ENCODE results near the gene SMPDL3B.

DNA sequence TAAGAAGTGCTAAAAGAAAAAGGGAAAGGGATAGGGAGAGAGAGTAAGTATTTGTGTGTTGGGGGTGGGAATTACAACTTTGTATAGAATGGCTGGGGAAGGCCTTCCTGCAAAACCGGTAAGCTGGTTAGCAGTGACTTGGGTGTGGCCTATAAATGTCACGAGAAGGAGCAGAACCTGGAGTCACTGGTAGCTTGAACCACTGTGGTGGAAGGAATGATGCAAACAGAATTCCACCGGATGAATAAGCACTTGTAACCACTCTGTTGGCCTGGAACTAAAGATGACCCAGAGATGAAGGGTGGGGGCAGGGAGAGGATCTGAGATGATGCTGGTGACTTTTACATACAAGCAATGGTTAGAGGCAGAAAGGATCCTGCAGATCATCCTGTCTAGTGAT lies 33.9 kb downstream of the SMPDL3B start:
- TF ChIP-seq POLR2A (IDR thresholded peaks at IDR 0.05; ENCODE audit: low read length) (no peak), GATA1 (IDR thresholded peaks at IDR 0.05; ENCODE audit: low read depth, low read length) (no peak)
